Occipital lobe (tissue), 2 donors: ENCODE results near the gene COQ8A. TPM values are rescaled to one million over a fixed set of nuclear protein-coding genes. Genes with fewer than 3 reads are reported as not detected.

Experiments
- DNase-seq: peaks from one replicate; lab custom pipeline; 2025; lab: John Stamatoyannopoulos, UW
- total RNA-seq: library from RNA; depleted of rRNA; stranded (reverse); fragments of >200 nt; gene quantifications from one replicate; pipeline ENCODE4 v1.2.3, GENCODE V29; 2014

COQ8A gene
- total RNA-seq, 1 donor from 2014 or later = 18.2 TPM

- no peak for DNase-seq
These were observed 32.8 kb downstream of the COQ8A start for GRCh38 chr1:226972931-226973330.

GRCh38 chr1:226973371-226973897 lies 33.3 kb downstream of the COQ8A start:
- no peak for DNase-seq

GRCh38 chr1:226973898-226974543 lies 33.9 kb downstream of the COQ8A start:
- no peak for DNase-seq

GRCh38 chr1:226974544-226975258 lies 34.6 kb downstream of the COQ8A start:
- DNase-seq = no peak

GRCh38 chr1:226975259-226976250 lies 35.5 kb downstream of the COQ8A start:
- peak; percentile 55 for DNase-seq

GRCh38 chr1:226976276-226976977 lies 36.3 kb downstream of the COQ8A start:
- no peak for DNase-seq

GRCh38 chr1:226976978-226977642 lies 37.0 kb downstream of the COQ8A start:
- no peak for DNase-seq

GRCh38 chr1:226977643-226978431 lies 37.7 kb downstream of the COQ8A start:
- DNase-seq = no peak

GRCh38 chr1:226978432-226979114 lies 38.5 kb downstream of the COQ8A start:
- DNase-seq = no peak

GRCh38 chr1:226979115-226979516 lies 39.0 kb downstream of the COQ8A start:
- DNase-seq = no peak

GRCh38 chr1:226979517-226980121 lies 39.5 kb downstream of the COQ8A start:
- DNase-seq = no peak

- no peak for DNase-seq
These were observed 40.0 kb downstream of the COQ8A start for GRCh38 chr1:226980122-226980560.

GRCh38 chr1:226980565-226981385 lies 40.7 kb downstream of the COQ8A start:
- no peak for DNase-seq

GRCh38 chr1:226981386-226981817 lies 41.3 kb downstream of the COQ8A start:
- no peak for DNase-seq

GRCh38 chr1:226981838-226982237 lies 41.7 kb downstream of the COQ8A start:
- DNase-seq = no peak

GRCh38 chr1:226982451-226983177 lies 42.5 kb downstream of the COQ8A start:
- no peak for DNase-seq
